Neural cell (in vitro differentiated cells): ENCODE data around the gene SUCLG1.

Experiments
- CTCF ChIP-seq: fragments of 450-650 bp; IDR thresholded peaks from 2 replicates; pipeline ENCODE4 v1.5.1; 2014; ENCODE audit warnings: antibody characterized with exemption, mild to moderate bottlenecking, moderate library complexity; ENCODE audit not compliant: poor library complexity, severe bottlenecking
- RAD21 ChIP-seq: fragments of 450-650 bp; conservative IDR thresholded peaks from 2 replicates; pipeline ENCODE4 v1.6.1; 2014; ENCODE audit warnings: antibody characterized with exemption, mild to moderate bottlenecking, moderate library complexity

- TF ChIP-seq RAD21 = no peak
- no peak for TF ChIP-seq CTCF
Measured at GRCh38 chr2:84498150-84498799, 39.2 kb upstream of the SUCLG1 start.
